ENCODE results near the gene TPR.
A peak's percentile ranks its signal among the peaks of the same experiment; 100 is the strongest.

Gene TPR

DNA sequence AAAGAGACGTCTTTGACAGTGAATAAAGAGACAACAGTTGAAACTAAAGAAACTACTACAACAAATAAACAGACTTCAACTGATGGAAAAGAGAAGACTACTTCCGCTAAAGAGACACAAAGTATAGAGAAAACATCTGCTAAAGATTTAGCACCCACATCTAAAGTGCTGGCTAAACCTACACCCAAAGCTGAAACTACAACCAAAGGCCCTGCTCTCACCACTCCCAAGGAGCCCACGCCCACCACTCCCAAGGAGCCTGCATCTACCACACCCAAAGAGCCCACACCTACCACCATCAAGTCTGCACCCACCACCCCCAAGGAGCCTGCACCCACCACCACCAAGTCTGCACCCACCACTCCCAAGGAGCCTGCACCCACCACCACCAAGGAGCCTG, 68.5 kb downstream of the TPR start:
- Histone ChIP-seq H3K4me1 (ENCODE audit: low read depth, poor library complexity, severe bottlenecking) (no peaks in the 10 kb centered on the region), H3K27me3 (ENCODE audit: insufficient read depth, low read depth) (no peaks in the 10 kb centered on the region), H3K4me2 (no peak overlapping the region), H4K20me1 (ENCODE audit: insufficient read depth) (no peaks in the 10 kb centered on the region), H3K27ac (no peak overlapping the region), H2AFZ (ENCODE audit: low read depth) (no peak overlapping the region), H3K9ac (no peak overlapping the region), H3K79me2 (ENCODE audit: insufficient read depth, low read depth) (no peaks in the 10 kb centered on the region), H3K4me3 (IDR thresholded peaks at IDR 0.05; ENCODE audit: insufficient read depth, low read depth, low read length) (no peak overlapping the region), H3K36me3 (ENCODE audit: insufficient read depth) (no peaks in the 10 kb centered on the region)
- TF ChIP-seq, protein P1, sequence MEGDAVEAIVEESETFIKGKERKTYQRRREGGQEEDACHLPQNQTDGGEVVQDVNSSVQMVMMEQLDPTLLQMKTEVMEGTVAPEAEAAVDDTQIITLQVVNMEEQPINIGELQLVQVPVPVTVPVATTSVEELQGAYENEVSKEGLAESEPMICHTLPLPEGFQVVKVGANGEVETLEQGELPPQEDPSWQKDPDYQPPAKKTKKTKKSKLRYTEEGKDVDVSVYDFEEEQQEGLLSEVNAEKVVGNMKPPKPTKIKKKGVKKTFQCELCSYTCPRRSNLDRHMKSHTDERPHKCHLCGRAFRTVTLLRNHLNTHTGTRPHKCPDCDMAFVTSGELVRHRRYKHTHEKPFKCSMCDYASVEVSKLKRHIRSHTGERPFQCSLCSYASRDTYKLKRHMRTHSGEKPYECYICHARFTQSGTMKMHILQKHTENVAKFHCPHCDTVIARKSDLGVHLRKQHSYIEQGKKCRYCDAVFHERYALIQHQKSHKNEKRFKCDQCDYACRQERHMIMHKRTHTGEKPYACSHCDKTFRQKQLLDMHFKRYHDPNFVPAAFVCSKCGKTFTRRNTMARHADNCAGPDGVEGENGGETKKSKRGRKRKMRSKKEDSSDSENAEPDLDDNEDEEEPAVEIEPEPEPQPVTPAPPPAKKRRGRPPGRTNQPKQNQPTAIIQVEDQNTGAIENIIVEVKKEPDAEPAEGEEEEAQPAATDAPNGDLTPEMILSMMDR (conservative IDR thresholded peaks at IDR 0.05; ENCODE audit: low read depth, low read length): no peak

DNA sequence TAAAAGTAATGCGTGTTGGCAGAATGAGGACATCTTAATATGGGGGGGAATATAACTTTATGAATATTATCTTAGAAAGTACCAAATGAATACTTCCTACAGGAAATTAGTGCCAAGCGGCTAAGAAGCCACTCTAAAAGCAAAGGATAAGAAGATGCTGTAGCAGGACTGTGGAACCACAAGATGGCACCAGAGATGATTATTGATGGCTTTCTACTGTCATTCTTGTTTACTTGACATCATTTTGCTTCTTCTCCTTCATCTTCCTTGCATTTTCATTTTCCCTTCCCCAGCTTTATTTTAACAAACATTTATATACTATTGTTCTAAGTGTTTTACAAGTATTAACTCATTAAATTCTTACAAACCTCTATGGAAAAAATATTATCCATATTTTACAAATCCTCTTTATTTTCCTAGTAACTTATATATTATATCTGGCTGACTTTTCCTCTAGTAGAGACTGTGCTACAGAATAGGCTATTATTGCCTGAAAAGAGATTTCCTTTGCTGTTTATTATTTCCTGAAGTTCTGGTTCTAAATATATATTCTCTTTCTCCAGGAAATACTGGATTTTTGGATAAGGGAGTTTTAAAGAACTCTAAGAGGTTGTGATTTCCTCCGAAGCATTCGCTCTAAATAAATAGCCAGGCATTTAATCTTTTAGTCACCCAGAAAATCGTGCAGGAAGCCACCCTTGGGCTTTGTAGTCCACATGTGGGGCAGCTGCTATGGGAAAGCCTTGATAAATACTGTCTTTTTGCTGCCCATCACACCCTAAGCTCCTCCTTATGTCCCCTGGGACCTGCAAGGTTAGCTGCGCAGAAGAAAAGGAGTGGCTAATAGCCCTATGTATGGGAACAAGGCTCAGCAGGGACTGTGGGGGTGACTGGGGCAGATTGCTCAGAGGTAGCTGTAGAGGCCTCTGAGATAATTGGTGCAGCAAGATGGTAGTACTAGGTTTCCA, 69.8 kb downstream of the TPR start:
- Histone ChIP-seq H3K4me1 (ENCODE audit: low read depth, poor library complexity, severe bottlenecking) (no peaks in the 10 kb centered on the region), H3K36me3 (ENCODE audit: insufficient read depth) (no peaks in the 10 kb centered on the region), H3K4me3 (IDR thresholded peaks at IDR 0.05; ENCODE audit: insufficient read depth, low read depth, low read length) (no peak overlapping the region), H3K27me3 (ENCODE audit: insufficient read depth, low read depth) (no peaks in the 10 kb centered on the region), H4K20me1 (ENCODE audit: insufficient read depth) (no peaks in the 10 kb centered on the region), H2AFZ (ENCODE audit: low read depth) (no peak overlapping the region), H3K79me2 (ENCODE audit: insufficient read depth, low read depth) (no peaks in the 10 kb centered on the region), H3K4me2 (no peak overlapping the region), H3K27ac (no peak overlapping the region), H3K9ac (no peak overlapping the region)
- TF ChIP-seq, protein P1 (conservative IDR thresholded peaks at IDR 0.05; ENCODE audit: low read depth, low read length): peak; percentile 81

GRCh38 chr1:186303911-186304310, 71.1 kb downstream of the TPR start:
- H3K36me3 ChIP-seq (ENCODE audit: insufficient read depth): no peaks in the 10 kb centered on the region
- no peak overlapping the region for H3K9ac ChIP-seq
- H3K27me3 ChIP-seq (ENCODE audit: insufficient read depth, low read depth): no peaks in the 10 kb centered on the region
- no peak overlapping the region for H3K27ac ChIP-seq
- no peaks in the 10 kb centered on the region for H3K79me2 ChIP-seq (ENCODE audit: insufficient read depth, low read depth)
- TF ChIP-seq, protein P1 (conservative IDR thresholded peaks at IDR 0.05; ENCODE audit: low read depth, low read length): no peak
- no peaks in the 10 kb centered on the region for H3K4me1 ChIP-seq (ENCODE audit: low read depth, poor library complexity, severe bottlenecking)
- H2AFZ ChIP-seq (ENCODE audit: low read depth): no peak overlapping the region
- H3K4me3 ChIP-seq (IDR thresholded peaks at IDR 0.05; ENCODE audit: insufficient read depth, low read depth, low read length): no peak overlapping the region
- H3K4me2 ChIP-seq: no peak overlapping the region
- no peaks in the 10 kb centered on the region for H4K20me1 ChIP-seq (ENCODE audit: insufficient read depth)

- TF ChIP-seq, protein P1 (conservative IDR thresholded peaks at IDR 0.05; ENCODE audit: low read depth, low read length): no peak
- Histone ChIP-seq H3K79me2 (ENCODE audit: insufficient read depth, low read depth) (no peaks in the 10 kb centered on the region), H3K9ac (no peak overlapping the region), H2AFZ (ENCODE audit: low read depth) (no peak overlapping the region), H3K4me3 (IDR thresholded peaks at IDR 0.05; ENCODE audit: insufficient read depth, low read depth, low read length) (no peak overlapping the region), H4K20me1 (ENCODE audit: insufficient read depth) (no peaks in the 10 kb centered on the region), H3K36me3 (ENCODE audit: insufficient read depth) (no peaks in the 10 kb centered on the region), H3K4me1 (ENCODE audit: low read depth, poor library complexity, severe bottlenecking) (no peaks in the 10 kb centered on the region), H3K27me3 (ENCODE audit: insufficient read depth, low read depth) (no peaks in the 10 kb centered on the region), H3K27ac (no peak overlapping the region), H3K4me2 (no peak overlapping the region)
These were observed 72.6 kb downstream of the TPR start for GRCh38 chr1:186302381-186302920.
